Subcutaneous abdominal adipose tissue (tissue), 5 donors: ENCODE data around the gene REG3G.

ENCODE experiments used
- H3K27ac ChIP-seq: one replicate; pipeline ENCODE4 v1.7.0; 2013; ENCODE audit warnings: low read depth, mild to moderate bottlenecking, inconsistent platforms, low read length, moderate library complexity
- H3K27me3 ChIP-seq, 5 donors: one replicate each; pipeline ENCODE4 v1.7.0; 2013; ENCODE audit warnings: low read length in 5 of 5, inconsistent platforms in 1 of 5; ENCODE audit not compliant: control insufficient read depth in 5 of 5, insufficient read depth in 4 of 5
- H3K36me3 ChIP-seq, 5 donors: one replicate each; pipeline ENCODE4 v1.7.0; 2013; ENCODE audit warnings: low read length in 5 of 5; ENCODE audit not compliant: control insufficient read depth in 5 of 5, insufficient read depth in 5 of 5
- H3K4me1 ChIP-seq, 5 donors: one replicate each; pipeline ENCODE4 v1.7.0; 2013; ENCODE audit warnings: low read length in 5 of 5, mild to moderate bottlenecking in 3 of 5, moderate library complexity in 1 of 5; ENCODE audit not compliant: control insufficient read depth in 5 of 5, insufficient read depth in 5 of 5
- H3K4me3 ChIP-seq, 5 donors: one replicate each; pipeline ENCODE4 v1.7.0; 2013; ENCODE audit warnings: low read length in 5 of 5, low read depth in 1 of 5
- H3K9ac ChIP-seq, 5 donors: one replicate each; pipeline ENCODE4 v1.7.0; 2013; ENCODE audit warnings: low read length in 5 of 5, mild to moderate bottlenecking in 4 of 5, moderate library complexity in 3 of 5
- H3K9me3 ChIP-seq, 5 donors: one replicate each; pipeline ENCODE4 v1.7.0; 2013; ENCODE audit warnings: low read length in 5 of 5; ENCODE audit not compliant: control insufficient read depth in 5 of 5
- donor health status: healthy.
- donor health status: healthy.
- donor health status: healthy.
- donor health status: healthy.
- donor health status: healthy.

Gene REG3G

DNA sequence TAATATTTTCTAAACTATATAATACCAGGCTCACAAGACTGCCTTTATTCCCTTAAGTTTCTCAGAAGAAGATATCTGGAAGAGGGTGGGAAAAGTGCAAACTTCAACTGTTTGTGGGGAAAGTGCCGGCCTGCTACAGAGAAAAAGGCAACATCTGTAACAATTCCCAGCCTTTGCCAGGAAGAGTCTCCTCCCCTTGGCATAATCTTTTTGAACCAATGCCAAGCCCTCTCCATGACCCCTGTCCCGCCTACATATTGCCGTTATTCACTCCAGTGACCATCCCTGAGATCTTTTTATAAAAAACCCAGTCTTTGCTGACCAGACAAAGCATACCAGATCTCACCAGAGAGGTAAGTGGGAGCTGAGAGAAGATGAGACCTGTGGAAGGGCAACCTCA lies at the start of gene REG3G:
REG3G (plus strand) TSS at position 282 of the 400 bp plus-strand sequence. CDS start 392 bp downstream, outside the sequence.
- Histone ChIP-seq H3K4me3 (no peak within 1 kb of the TSS), H3K36me3 (no peaks in the 10 kb centered on the region), H3K9me3 (no peaks in the 10 kb centered on the region), H3K27me3 (no peaks in the 10 kb centered on the region), H3K27ac (no peak within 1 kb of the TSS), H3K4me1 (peaks cover 0 to 5% (median 0%) of the 10 kb centered on the region in 5 donors), H3K9ac (no peak within 1 kb of the TSS)

DNA sequence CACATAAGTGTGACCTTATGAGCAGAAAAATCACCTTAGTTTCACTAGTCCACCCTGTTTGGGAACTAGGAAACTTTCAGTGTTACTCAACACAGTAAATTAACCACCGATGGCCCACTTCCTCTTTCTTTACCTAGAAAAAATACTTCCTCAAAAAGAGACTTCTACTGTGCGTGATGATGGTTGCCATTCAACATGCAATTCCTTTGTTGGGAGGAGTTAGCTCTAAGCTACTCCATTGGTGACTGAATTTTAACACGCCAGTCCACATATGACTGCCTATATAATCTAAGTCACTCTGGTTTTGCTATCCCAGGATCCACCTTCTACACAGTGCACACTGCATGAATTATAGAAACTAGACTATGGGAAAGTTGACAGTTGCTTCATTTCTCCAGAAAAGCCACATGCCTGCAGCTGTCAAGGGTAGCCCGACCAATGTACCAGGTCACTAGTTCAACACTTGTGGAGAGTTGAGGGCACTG lies 47.8 kb upstream of the REG3G start:
- no peaks in the 10 kb centered on the region for H3K36me3 ChIP-seq
- no peaks in the 10 kb centered on the region for H3K4me1 ChIP-seq
- no peak overlapping the region for H3K9ac ChIP-seq
- H3K9me3 ChIP-seq: no peaks in the 10 kb centered on the region
- H3K4me3 ChIP-seq: no peak overlapping the region
- H3K27ac ChIP-seq: no peak overlapping the region
- peaks cover 0 to 12% (median 6%) of the 10 kb centered on the region in 5 donors for H3K27me3 ChIP-seq

DNA sequence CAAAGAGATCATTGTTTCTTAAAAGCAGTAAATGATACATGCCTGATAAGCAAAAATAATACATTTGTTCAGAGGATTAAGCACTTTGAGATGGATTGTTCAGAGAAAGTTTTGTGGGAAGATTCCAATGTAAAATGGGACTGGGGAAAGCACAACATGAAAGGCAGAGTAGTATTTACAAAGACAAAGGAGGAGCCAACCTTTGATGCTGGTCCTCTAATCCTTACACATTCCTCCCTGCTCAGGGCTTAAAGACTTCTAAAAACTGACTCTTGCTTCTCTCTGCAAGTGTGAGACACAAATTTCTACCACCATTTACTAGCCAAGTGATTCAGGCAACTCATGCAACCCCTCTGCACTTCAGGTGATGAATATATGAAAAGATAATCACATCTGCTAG lies 47.2 kb upstream of the REG3G start:
- Histone ChIP-seq H3K27me3 (peaks cover 0 to 12% (median 6%) of the 10 kb centered on the region in 5 donors), H3K4me1 (no peaks in the 10 kb centered on the region), H3K36me3 (no peaks in the 10 kb centered on the region), H3K9me3 (no peaks in the 10 kb centered on the region), H3K27ac (no peak overlapping the region), H3K4me3 (no peak overlapping the region), H3K9ac (no peak overlapping the region)

DNA sequence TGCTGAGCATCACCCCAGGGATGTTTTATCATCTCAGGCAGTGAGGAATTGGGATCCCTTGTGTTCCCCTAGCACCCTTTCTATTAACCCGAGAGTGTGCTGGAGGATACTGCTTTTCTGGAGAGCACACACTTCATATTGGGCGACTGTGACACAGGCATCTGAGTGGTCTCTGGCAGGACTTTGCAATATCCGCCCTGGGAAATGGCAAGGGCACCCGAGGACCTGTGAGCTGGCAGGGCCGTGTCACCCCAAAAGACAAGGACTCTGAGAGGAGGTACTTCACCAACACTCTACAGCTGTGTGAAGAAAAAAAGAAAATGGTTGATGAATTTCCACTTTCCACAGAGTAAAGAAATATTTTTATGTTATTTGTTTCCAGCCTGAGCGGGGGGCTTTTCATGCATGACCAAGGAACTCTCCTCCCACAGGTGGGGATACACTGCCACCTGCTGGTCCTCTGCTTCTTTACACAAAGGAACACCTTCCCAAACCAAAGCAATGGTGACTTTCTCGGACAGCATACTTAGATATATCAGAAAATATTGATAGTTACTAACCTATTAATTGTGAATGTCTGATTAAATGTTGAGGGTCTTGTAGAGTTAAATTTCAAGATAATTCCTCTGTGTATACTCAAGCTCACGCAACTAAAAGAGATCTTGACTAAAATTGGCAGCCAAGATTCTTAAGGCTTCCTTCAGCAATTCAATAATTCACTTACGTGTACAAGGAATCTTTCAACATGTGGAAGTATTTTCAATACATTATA lies 45.9 kb upstream of the REG3G start:
- H3K4me3 ChIP-seq: no peak overlapping the region

DNA sequence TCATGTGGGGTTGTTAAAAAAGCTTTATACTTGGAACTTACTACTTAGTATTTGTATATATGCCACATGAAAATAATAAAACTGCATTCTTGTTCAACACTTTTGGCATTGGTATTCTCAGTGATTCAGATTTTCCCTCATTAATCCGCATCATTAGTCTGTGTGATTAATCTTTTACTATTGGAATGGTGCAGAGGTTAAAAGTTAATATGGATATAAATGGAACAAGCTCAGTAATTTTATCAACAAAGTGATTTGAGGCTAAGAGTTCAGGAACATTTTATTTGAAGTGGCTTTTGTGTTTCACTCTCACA lies 45.4 kb upstream of the REG3G start:
- Histone ChIP-seq H3K27ac (no peak overlapping the region), H3K4me1 (no peaks in the 10 kb centered on the region), H3K9me3 (no peaks in the 10 kb centered on the region), H3K36me3 (no peaks in the 10 kb centered on the region), H3K4me3 (no peak overlapping the region), H3K27me3 (peaks cover 0 to 12% (median 6%) of the 10 kb centered on the region in 5 donors), H3K9ac (no peak overlapping the region)

More for the DNA sequence above, 45.9 kb upstream of the REG3G start:
- Histone ChIP-seq H3K27ac (no peak overlapping the region), H3K4me1 (no peaks in the 10 kb centered on the region), H3K9ac (no peak overlapping the region), H3K36me3 (no peaks in the 10 kb centered on the region), H3K9me3 (no peaks in the 10 kb centered on the region), H3K27me3 (peaks cover 0 to 12% (median 6%) of the 10 kb centered on the region in 5 donors)

DNA sequence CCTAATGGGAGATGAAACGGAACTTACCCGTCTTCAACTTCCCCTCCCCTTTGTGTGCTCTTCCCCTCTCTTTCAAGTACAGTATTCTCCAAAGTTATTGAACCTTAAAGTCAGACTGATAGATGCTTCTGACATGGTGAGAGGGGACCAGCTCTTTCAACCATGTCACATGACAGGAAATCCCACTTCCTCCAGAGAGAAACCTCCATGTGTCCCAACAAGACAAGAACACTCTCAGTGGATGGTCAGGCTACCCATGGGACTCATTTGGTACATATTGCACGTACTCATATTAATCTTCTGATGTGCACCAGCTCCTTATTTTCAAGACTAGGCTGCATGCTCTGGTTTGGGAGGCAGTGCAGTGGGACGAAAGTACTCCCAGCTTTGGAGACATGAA lies 44.6 kb upstream of the REG3G start:
- no peak overlapping the region for H3K9ac ChIP-seq
- no peaks in the 10 kb centered on the region for H3K9me3 ChIP-seq
- H3K4me3 ChIP-seq: no peak overlapping the region

DNA sequence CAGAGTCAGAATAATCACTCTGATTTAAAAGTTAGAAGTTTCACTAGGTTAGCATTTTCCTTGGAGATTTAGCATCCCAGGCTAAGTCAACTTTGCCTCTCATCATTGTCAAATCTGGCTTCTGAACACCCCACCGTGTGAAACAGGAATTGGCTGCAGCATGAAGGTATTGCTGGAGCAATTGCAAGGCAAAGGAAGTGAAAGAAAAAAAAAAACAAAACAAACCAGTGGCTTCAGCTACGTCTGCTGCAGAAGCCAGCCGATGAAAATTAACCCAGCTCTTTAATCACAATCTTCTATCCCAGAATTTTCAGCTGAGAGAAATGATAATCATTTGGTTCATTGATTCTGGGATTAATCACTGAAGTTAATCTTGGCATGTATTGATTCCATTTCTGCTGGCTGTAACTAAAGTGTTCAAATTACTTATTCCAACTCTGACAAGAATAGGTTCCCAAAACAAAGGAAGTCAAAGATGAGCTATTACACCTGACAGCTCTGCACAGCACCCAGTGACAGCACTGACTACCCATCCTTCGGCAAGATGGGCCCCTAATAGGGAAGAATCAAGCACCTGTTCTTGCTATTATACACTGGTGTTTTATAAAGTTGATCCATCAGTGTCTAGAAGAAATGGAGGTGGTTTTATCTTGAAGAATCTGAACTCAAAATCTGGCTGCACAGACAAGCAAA lies 42.7 kb upstream of the REG3G start:
- Histone ChIP-seq H3K27ac (no peak overlapping the region), H3K36me3 (no peaks in the 10 kb centered on the region), H3K9ac (no peak overlapping the region), H3K9me3 (no peaks in the 10 kb centered on the region), H3K27me3 (peaks cover 0 to 12% (median 6%) of the 10 kb centered on the region in 5 donors), H3K4me1 (no peaks in the 10 kb centered on the region), H3K4me3 (no peak overlapping the region)

More for the DNA sequence above, 44.6 kb upstream of the REG3G start:
- no peaks in the 10 kb centered on the region for H3K36me3 ChIP-seq
- H3K27ac ChIP-seq: no peak overlapping the region
- no peaks in the 10 kb centered on the region for H3K4me1 ChIP-seq
- H3K27me3 ChIP-seq: peaks cover 0 to 12% (median 6%) of the 10 kb centered on the region in 5 donors

DNA sequence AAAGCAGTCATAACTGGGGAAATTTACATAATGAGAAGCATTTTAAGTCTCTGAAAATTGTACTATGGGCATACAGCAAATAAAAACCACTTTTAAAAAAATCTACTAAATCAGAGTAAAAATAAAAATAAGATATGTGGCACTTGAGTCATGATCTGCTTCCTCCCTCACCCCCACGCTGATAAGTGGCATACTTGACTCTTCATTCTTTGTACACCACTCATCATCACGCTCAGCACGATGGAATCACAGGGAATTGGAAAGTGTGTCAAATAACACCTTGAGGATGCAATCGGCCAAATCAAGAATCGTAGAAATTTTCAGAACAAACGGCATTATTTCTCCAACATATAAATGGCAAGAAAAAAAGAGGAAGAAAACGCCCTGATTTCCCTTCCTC lies 41.1 kb upstream of the REG3G start:
- Histone ChIP-seq H3K4me1 (no peaks in the 10 kb centered on the region), H3K36me3 (no peaks in the 10 kb centered on the region), H3K9me3 (no peaks in the 10 kb centered on the region), H3K27ac (no peak overlapping the region), H3K27me3 (peaks cover 0 to 12% (median 4%) of the 10 kb centered on the region in 5 donors), H3K4me3 (no peak overlapping the region), H3K9ac (no peak overlapping the region)

DNA sequence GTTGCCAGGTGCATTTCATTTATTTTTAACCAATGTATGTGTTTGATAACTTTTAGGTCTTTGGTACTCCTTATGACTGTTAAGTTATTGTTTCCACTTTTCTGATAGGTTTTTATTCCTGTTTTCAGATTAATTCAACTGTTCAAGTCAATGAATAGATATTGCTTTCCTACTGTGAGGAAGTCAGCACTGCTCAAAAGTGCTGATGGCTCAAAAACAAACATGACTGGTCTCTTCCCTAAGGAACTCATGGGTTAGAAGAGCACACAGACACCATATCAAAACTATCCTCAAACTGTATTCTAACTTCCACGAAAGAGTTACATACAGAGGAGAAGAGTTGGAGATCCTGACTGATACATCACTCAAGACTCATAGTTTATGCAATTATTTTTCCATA lies 39.9 kb upstream of the REG3G start:
- Histone ChIP-seq H3K4me1 (no peaks in the 10 kb centered on the region), H3K36me3 (no peaks in the 10 kb centered on the region), H3K27me3 (peaks cover 0 to 12% (median 3%) of the 10 kb centered on the region in 5 donors), H3K4me3 (no peak overlapping the region), H3K9ac (no peak overlapping the region), H3K9me3 (no peaks in the 10 kb centered on the region), H3K27ac (no peak overlapping the region)

DNA sequence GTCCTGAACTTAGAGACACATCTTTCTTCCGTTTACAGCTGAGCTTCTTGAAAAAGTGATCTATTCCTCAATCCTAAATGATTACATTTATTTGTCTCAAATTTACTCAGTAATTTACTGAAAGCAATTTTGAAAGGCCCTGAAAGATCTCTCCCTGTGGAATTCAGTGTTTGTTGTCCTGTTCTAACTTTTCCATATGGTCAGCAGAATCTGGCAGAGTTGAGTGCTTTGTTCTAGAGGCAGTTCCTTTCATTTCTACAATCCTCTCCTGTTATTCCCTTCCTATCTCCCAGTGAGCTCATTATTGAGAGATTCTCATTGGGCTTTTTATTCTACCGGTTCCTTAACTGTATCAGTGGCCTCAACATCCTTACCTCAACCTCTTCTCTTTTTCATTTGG lies 36.5 kb upstream of the REG3G start:
- peaks cover 0 to 10% (median 5%) of the 10 kb centered on the region in 5 donors for H3K4me1 ChIP-seq
- H3K9ac ChIP-seq: no peak overlapping the region
- peaks cover 12 to 22% (median 18%) of the 10 kb centered on the region in 5 donors for H3K27me3 ChIP-seq
- H3K36me3 ChIP-seq: no peaks in the 10 kb centered on the region
- H3K27ac ChIP-seq: no peak overlapping the region
- no peak overlapping the region for H3K4me3 ChIP-seq
- H3K9me3 ChIP-seq: no peaks in the 10 kb centered on the region
